Activated CD4-positive, alpha-beta T cell treated with anti-CD3 and anti-CD28 coated beads for 24 hours (primary cell): ENCODE results near the gene CSNK2A1.
"Not testable (repeated sequence)": the region's sequence is repeated elsewhere in the genome, so short reads cannot be mapped to it uniquely, and the experiment has no call there.

Experiments
- DNase-seq, 2 donors: peaks; one replicate each; pipeline ENCODE4 v3.0.0-alpha.2; 2020; ENCODE audit warnings: low read depth in 2 of 2

The CSNK2A1 gene

DNA sequence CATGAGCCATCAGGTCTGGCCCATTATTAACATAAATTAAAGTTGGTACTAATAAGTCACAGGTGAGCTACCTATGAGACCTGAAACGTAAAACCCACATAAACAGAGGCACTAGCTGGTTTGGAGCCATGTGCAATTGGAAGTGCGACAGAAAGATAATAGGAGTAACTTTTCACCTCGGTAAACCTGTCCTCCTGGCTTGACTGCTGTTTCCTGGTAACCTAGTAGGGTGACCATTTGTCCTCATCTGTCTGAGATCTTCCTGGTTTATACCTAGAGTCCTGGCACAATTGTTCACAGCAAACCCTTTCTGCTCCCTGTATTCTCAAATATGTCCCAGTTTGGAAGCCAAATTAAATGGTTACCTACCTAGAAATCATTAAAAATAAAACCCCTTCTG is 88.6 kb downstream of the CSNK2A1 start:
- DNase-seq = no peak

DNA sequence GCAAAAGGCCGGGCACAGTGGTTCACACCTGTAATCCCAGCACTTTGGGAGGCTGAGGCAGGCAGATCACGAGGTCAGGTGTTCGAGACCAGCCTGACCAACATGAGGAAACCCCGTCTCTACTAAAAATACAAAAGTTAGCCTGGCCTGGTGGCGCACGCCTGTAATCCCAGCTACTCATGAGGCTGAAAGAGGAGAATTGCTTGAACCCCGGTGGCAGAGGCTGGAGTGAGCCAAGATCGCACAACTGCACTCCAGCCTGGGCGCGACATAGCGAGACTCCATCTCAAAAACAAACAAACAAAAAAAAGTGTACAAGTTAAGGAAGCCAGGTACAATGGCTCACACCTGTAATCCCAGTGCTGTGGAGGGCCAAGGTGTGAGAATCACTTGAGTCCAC is 91.6 kb downstream of the CSNK2A1 start:
- not testable (repeated sequence) for DNase-seq

DNA sequence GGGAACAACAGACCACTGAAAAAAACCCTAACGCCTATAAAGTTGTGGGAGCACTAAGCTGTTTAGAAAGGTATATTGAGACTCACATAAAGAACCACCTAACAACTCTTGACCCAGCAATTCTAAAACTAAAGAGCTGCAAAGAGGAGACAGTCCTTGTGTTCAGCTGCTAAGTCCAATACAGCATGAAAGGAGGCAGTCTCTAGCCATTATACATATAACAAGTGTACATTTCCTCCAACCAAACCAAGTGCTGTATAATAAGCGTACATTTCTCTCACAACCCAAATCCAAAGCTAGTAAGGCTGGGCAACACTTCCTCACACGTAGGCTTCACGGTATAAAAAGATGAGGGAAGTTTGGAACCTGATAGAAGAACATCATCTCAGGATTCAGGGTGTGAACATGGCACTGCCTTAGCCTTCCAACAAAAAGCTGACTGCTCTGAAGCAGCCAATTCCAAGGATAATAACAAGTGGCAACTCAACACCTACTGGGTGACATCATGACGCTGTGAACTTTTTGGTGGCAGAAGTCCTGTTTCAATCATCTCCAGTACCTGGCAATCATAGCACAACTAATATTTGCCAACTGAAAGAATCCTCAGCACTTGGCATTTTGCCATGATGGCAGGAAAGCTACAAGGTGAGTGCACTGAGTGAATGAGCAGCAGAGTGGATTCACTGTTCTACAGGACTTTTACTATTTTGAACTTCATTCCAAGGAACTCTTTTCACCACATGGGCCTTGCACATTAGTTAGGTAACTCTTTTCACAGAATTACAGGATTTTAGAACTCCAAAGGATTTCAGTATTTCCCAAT is 97.9 kb downstream of the CSNK2A1 start:
- DNase-seq = no peak

DNA sequence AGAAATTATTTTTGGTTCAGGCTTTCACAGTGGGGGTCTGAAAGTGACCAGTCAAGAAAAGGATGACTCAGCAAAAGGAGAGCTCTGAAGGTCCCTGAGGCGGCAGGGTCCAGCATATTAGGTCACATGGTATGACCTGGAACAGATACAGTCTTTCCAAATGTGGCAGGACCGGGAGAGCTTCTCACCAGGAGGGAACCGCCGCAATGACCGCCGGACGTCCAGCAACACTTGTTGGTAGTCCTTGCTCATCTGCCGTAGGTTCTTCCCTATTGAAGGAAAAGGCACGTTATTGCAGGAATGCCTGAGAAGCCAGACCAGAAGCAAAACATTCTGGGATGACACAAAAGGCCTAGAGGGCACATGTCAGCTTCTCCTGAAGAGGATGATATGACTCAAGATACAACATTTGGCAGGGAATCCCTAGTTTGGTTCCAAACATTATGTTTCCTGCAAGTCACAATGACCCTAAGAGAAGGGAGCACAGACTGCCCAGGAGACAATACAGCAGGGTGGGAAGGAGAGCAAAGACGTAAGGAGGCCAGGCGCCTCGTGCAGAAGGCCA is 98.6 kb downstream of the CSNK2A1 start:
- DNase-seq = no peak

DNA sequence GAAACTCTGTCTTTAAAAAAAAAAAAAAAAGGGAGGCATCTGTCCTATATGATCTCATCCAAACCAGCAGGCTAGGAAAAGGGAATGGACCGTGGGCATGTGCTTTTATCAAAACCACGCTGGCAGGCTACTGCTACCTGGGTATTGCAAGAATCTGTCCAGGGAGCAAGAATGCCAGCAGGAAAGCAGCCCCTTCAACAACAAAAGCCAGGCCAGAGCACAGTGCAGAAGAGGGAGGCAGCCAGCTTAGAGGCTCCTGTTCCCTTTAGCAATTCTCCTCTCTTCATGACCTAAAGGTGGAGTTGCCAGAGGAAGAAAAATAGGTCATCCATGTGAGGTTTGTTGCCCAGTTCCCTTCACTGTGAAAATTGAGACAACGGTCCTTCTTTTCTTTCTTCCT is 99.5 kb downstream of the CSNK2A1 start:
- no peak for DNase-seq

DNA sequence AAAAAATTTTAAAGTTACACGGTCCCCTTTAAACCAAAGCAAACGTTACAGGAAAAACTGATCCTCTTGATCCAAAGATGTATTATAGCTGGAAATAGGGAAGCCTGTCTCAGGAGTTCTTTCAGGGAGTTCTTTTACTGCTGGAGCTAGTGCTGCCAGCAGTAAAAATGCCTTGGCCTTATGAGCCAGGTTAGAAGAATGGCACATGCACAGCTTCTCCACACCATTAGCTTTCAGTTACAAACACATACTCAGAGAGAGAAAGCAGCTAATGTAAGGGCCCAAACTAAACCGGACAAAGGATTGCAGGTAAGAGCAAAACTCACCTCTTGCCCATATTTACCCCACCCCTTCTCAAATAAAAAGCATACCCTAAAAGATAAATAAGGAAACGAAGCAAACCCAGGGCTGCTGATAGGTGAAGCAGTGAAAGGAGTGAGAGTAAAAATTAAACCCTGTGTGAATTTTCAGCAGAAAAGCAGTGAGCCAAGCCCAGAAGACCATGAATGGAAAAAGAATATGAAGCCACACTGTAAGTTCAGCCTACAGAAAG is 100.3 kb downstream of the CSNK2A1 start:
- no peak for DNase-seq

DNA sequence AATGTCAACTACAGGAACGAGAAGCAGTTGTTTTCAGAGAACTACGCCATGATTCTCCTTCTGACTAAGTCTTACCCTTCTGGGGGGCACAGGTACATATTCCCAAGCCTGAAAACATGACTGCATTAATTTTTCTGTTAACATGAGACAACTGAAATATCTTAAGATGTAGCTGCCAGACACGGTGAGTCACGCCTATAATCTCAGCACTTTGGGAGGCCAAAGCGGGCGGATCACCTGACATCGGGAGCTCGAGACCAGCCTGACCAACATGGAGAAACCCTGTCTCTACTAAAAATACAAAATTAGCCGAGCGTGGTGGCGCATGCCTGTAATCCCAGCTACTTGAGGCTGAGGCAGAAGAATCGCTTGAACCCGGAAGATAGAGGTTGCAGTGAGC is 103.0 kb downstream of the CSNK2A1 start:
- DNase-seq = no peak

DNA sequence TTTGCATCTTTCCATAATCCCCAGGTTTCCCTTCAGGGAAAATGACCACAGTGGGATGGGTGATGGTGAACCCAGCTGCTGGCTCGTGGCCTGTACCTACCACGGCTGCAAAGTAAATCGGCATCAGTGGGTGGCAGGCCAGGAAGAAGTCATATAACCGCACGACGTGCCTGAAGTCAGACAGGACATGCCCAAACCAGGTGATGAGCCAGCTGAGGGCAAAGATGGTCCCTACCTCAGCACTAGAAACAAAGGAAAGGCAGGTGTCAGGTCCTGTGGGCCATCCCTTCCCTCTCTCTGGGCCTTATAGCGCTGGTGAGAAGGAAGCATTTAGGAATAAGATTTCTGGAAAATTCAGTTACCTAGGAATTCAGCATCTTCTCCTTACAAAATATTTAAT is 103.4 kb downstream of the CSNK2A1 start:
- no peak for DNase-seq

DNA sequence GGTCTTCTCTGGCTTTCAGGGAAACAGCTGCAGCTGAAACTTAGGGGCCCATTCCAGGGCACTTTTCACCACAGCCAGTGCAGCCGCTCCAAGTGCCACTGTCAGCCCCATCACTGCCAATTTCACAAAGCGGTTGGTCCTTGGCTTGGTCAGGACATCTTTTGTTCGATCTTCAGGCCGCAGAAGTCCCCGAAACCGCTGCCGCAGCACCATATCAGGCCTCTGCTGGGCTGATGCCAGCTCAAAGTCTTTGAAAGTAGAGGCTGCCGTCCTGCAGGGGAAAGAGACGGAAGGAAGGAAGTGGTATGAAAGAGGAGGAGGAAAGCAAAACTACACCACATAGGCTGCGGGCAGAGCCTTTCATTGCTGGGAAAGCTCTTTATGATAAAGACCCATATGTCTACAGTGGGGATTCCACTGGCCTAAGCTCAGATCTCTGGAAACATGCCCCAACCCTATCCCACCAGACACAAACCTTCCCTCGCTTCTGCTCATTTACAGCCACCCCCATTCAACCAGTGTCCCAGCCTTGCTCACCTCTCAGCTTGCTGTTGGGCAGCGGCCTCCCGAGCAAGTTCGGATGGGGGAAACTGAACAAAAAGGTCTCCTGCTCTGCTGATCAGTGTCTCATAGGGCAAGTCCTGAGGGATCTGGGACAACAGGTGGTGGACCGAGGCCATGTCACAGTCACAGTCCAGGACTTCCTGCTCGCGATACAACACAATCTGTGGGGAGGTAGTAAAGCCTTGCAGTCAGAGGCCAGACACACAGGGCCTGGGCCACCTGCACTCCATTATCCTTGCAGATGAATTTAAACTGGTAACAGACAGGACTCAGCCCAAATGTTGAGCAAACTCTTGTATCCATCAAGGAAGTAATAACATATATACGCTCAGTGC is 104.8 kb downstream of the CSNK2A1 start:
- DNase-seq = peak in 1 of 2 donors; percentile 22

DNA sequence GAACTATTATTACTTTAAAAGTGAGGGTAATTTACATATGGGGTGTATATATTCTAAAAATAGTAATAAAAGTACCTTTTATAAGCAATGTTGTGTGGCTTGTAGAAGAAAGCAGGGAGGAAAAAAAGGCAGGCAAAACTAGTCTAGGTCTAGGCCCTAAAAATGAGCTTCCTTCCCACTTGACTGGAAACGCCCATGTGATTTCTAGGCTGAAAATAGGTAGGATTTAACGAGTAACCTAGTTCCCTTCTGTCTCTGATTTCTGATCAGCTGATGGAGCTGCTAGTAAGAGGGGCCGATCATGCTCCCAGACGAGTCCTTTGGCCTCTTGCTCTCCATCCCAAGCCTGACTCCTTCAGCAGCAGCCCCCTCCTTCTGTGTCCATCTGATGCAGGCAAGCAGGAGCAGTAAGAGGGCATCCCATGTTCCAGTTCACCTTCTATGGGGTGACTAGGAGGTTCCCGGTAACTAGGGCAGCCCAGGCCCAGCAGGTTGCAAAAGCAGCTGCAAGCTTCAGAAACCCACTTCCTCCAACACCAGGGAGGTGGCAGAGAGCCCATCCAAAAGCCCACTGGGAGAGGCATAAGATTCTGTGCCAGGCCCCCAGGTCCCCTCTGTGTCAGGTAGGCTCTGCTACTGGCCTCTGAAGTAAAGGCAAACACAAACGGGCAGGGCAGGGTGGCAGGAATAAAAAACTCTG is 105.7 kb downstream of the CSNK2A1 start:
- no peak for DNase-seq

DNA sequence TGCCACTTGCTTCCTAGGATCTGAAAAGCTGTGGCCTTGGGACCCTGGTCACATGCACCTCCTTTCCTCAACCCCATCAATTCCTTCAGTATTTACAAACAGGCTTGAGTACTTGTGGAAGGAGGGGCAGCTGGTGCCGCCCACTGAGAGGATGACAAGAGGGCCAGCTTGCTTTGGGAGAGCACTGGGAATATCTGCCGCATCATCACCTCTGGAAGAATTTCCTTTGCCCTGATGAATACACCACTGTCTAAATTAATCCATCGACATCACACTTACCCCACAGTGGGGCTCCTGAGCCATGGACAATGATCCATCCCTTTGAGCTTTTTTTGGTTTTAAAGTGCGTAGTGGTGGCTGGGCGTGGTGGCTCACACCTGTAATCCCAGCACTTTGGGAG is 107.1 kb downstream of the CSNK2A1 start:
- no peak for DNase-seq

DNA sequence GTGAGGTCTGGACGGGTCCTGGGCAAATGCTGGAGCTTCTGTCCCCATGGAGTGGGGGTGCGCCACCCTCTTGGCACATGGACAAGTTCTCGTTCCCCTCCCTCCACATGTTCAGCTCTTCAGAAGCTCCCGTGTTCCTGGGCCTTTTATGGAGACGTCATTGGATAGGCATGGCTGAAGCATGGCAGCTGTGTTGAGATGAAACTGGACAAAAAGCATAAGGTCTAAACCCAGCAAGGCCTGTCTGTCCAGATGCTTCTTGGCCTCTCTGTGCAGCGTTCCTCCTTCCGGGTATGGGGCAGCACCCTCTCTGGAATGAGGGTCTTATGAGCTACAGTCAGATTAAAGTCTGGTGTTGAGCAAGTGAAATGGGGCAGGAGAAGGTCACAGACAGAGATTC is 108.0 kb downstream of the CSNK2A1 start:
- DNase-seq = no peak

DNA sequence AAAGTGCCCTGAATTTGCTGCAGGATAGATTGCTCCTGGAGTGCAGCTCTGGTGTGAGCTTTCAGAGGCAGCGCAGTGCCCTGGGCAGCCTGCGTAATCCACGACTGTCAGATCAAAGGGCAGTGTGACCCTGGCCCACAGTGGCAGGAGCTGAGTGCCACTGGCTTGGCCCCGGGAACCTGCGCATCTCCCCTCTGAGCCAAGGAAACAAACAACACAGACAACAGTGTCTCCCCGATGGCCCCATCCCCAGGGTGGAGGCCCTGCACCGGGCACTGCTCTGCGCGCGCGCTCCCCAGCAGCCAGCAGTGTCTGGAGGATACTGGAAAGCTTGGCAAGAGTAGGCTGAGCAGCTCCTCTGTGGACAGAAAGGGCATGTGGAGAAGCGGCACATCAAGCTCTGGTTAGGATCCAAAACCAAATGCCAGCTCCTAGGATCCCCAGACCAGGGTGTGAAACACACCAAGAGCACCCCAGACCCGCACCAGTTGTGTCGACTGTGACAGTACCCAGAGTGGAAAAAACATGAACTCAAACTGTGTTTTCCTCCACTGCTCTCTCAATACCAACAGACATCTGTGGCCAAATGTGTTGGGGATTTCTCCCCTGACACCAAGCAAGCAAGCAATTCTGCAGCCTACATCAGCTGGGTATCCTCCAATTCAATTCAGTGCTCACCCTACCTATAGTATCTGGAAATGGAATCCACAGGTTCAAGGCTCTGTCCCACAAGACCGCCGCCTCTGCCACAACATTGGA is 108.8 kb downstream of the CSNK2A1 start:
- no peak for DNase-seq

DNA sequence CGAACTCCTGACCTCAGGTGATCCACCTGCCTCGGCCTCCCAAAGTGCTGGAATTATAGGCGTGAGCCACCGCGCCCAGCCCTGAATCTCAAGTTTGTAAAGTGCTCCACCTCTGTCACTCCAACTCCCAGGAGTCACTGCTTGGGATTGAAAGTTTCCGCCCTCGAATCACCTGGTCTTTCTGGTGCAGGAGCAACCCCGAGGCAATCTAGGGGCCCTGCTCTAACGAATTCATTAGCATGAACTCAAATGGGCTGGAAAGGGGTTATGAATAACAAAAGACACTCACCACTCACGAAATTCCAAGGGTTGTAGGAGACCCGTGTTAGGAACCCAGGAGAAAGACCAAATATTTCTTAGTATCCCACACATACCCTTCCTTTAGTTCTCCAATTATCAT is 109.4 kb downstream of the CSNK2A1 start:
- no peak for DNase-seq

DNA sequence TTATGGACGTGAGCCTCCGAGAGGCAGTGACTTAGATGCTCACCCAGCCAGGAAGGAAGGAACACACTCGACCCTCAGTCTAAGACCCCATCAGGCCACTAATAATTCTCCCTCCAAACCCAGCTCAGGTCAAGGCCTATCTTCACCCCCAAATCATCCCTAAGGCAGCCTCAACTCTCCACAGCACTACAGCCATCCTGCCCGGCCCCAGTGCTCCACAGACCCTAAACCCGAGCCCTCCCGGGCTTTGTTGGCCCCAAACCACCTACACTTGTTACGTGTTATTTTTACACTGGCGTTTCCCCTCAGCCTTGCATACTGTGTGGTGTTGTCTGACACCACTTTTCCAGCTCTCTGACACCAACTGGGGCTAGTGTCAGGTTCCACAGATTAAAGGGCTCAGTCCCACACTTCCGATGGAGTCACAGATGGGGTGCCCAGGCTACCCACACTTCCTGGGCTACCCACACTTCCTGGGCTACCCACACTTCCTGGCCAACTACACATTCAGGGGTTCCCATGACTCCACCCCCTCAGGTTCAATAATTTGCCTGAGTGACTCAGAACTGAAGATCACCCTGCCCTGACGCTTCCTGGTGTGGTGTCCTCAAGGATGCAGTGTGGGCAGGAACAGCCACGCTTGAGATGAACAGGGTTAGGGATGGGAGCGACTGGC is 110.2 kb downstream of the CSNK2A1 start:
- peak; percentile 43 to 50 for DNase-seq

DNA sequence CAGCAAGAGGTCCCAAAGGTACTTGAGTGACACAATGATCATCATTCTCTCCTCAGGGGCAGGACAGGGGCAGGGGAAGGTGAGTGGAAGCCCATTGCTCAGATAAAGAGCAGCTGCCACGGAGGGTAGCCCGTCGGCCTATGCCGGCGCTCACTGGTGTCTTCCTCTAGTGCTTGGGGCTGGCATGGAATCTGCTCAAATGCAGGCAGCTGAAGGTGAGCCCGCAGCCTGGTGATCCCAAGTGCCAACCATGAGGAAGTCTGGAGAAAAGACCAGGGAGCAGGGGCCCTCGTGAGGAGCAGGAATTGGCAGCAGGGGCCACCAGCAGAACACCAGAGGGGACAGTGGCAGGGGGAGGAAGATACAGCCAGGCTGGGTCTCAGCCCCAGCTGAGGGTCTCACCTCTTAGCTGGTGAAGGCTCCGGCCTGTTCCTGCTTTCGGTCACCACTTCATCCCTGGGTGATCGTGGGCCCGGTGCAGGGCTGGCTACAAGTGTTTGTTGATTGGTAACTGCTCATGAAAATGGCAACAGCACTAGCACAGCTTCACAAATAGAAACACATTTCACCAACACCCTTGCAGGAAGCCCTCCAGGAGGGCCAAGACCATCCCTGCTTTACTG is 110.8 kb downstream of the CSNK2A1 start:
- DNase-seq = no peak

DNA sequence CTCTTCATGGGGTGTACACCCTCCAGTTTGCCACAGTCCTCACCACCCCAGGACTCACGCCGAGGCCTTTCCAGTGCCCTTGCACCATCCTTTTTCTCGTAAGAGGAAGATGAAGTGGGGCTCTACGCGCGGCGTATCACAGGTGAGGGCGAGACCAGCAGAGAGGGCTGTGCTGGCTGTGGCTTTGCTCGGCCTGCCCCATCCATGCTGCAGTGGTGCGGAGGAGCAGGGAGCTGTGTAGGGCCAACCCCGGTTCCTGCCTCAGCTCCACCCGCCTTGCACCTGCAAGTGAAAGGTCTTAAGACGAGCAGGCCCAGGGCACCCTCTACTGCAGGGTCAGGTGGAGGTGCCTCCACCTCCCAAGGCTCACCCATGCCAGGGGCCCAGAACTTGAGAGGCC is 111.4 kb downstream of the CSNK2A1 start:
- DNase-seq = no peak

DNA sequence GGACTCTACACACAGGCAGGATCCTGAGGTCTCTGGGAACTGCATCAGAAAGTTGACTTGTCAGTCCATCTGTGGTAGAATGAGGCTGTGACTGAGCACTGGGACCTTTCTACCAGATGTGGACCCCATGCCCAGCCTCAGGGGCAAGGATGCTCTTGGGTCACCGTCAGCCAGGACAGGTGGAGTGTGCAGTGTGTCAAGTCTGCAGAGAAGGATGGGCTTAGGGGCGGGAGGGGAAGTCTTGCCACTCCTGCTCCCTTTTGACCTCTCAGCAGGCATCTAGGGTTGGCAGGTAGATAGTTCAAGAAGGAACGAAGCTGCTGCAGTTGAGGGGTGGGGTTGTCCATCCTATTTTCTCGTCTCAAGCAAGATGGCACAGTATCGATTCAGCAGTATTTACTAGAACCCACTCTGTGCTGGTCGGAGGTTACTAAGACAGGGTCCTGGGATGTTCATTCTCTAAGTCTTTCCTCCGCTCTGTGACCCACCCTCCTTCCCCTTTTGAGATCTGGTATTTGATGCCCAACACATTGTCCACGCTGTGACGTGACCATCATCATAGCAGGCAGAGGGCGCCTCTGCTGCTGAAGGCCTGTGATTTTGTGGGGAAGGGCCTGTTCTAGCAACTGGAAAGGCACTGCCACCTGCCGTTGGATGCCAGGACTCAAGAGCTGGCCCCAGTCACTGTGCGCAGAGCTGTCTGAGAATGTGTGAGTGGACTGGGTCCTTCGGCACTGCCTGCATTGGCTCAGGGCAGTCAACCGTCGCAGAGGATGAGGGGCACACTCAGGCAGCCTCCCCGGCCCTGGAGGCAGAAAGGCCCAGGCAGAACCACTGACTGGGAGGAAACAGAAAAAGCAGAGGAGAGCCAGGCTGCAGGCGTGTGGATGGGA is 112.3 kb downstream of the CSNK2A1 start:
- DNase-seq = no peak
